Gastroesophageal sphincter (tissue), 2 donors: ENCODE data around the gene PLAAT2.

Source experiments
- EP300 ChIP-seq: sonication (generic); formaldehyde crosslinking; IDR thresholded peaks from one replicate; pipeline ENCODE4 v1.6.1; 2017; ENCODE audit warnings: antibody characterized with exemption, mild to moderate bottlenecking
- POLR2A ChIP-seq, 2 donors: fragments of 450-650 bp; IDR thresholded peaks; one replicate each; pipeline ENCODE4 v1.6.1; 2017; ENCODE audit warnings: antibody characterized with exemption in 2 of 2, mild to moderate bottlenecking in 2 of 2, moderate library complexity in 1 of 2

DNA sequence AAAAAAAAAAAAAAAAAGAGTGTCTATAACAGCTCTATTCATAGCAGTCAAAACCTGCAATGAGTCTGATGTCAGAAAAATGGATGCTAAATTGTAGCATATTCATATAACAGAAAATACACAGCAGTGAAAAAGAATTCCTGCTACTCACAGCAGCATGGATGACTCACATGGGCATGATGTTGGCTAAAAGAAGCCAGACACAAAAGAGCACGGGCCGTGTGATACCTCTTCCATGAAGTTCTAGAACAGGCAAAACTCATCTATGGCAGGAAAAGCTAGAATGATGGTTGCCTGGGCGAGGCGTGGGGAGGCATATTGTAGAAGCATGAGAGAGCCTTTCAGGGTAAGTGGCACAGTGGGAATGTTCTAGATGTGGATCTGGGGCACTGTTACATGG is 32.1 kb upstream of the PLAAT2 start:
- TF ChIP-seq EP300 (no peak), POLR2A (IDR thresholded peaks at IDR 0.05) (no peak)
